ENCODE measurements around the gene FBLN1.
"Not testable (repeated sequence)": the region's sequence is repeated elsewhere in the genome, so short reads cannot be mapped to it uniquely, and the experiment has no call there.

FBLN1 gene

DNA sequence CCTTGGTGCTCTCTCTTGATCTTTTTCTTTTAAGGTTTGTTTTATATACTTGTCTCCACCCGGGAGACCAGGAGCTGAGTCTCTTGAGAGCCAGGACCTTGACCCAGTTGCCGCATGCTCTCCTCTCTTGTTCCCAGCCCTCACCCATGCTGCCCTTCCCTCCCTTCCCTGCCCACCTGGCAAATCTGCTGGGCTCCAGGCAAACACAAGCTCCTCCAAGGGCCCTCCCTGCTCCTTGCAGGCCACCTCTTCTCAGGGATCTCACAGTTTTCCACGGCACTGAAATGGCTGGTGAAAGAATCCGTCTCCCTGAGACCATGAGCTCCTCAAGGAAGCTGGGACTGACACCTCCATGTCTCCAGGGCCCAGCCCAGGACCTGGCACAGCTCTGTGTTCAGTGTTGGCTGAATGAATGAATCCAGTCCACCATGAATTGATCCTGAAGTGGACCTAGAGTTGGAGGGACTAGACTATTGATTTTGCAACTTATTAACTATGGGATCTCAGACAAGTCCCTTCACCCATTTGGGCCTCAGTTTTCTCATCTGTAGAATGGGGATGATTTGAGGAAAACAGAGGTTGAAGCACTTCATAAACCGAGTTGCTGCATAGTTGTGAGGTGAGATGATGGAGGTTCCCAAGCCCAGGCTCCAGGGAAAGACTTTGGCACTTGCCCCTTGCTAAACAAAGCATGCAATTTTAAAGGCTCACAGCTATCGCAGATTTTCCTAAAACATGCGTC lies 25.1 kb upstream of the FBLN1 start:
- no peak for DNase-seq (ENCODE audit: low read depth in 2 of 2)

DNA sequence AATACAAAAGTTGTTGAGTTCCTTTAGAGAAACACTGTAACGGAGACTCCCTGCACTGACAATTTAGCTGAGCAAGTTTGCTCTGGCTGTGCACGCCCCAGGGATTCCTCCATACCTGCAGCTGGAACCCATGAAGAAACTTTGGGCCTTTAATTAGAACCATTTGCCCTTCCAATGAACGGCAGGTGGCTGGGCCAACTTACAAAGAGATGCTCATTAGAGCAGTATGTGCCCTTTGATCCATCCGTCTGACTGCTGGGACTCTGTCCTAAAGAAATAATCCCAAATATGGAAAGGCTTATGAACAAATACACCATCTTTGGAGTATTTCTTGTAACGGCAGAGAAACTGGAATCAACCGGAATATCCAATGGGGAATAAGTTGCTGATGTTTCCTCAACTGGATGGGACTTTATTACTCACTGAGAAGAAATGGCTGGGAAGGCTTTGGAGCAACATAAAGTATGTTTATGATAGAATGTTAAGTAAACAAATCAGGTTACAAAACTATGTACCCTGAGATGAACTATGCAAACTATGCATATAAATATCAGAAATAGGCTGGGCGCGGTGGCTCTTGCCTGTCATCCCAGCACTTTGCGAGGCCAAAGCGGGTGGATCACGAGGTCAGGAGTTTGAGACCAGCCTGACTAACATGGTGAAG lies 24.4 kb upstream of the FBLN1 start:
- no peak for DNase-seq (ENCODE audit: low read depth in 2 of 2)

DNA sequence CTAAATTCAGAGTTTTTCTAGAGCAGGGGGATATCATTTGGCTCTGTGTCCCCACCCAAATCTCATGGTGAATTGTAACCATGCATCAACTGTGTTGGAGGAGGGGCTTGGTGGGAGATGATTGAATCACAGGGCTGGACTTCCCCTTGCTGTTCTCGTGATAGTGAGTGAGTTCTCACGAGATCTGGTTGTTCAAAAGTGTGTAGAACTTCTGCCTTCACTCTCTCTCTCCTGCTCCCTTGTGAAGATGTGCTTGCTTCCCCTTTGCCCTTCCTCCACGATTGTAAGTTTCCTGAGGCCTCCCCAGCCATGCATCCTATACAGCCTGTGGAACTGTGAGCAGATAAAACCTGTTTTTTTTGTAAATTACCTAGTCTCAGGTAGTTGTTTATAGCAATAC lies 22.0 kb upstream of the FBLN1 start:
- no peak for DNase-seq (ENCODE audit: low read depth in 2 of 2)

DNA sequence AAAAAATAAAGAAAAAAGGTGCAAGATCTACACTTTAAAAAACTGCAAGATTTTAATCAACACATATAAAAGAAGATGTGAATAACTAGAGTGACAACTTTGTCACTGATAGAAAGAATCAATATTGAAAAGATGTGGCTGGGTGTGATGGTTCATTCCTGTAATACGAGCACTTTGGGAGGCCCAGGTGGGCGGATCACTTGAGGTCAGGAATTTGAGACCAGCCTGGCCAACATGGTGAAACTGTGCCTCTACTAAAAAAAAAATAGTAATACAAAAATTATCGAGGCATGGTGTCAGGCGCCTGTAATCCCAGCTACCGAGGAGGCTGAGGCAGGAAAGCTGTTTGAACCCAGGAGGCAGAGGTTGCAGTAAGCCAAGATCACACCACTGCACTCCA lies 21.0 kb upstream of the FBLN1 start:
- DNase-seq (ENCODE audit: low read depth in 2 of 2), result no peak

DNA sequence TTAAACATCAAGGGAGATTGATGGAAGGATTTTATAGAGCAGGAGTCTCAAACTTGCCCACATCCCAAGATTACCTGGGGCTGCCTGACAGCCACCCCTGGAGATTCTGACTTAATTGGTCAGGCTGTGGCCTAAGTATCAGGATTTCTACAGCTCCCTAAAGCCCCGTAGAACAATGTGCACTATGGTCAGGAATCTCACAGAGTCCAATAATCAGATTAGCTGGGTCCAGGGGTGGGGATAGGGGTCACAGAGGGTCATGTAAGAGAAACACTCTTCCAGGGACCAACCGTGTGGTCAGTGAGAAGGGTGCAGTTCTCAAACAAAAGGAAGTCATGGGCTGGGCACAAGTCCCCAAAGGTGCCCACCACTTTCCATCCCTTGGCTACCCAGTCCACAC lies 20.5 kb upstream of the FBLN1 start:
- no peak for DNase-seq (ENCODE audit: low read depth in 2 of 2)

DNA sequence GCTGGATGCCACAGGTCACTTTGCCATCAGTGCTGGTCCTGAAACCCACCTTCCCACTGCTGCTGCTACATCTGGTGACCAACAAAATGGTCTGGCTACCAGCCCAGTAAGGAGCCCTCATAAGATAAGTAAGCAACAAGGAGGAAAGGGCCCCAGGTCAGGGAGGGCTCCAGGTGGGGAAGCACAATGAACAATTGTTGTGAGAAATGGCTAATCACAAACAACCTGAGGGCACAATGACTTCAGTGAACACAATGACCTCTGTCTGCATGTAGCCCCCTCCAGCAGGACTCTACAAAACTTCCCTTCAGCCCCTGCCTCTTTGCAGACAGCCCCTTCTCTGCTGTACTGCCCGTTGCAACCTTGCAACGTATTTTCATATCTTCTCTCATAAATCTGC lies 19.4 kb upstream of the FBLN1 start:
- DNase-seq (ENCODE audit: low read depth in 2 of 2), result no peak

DNA sequence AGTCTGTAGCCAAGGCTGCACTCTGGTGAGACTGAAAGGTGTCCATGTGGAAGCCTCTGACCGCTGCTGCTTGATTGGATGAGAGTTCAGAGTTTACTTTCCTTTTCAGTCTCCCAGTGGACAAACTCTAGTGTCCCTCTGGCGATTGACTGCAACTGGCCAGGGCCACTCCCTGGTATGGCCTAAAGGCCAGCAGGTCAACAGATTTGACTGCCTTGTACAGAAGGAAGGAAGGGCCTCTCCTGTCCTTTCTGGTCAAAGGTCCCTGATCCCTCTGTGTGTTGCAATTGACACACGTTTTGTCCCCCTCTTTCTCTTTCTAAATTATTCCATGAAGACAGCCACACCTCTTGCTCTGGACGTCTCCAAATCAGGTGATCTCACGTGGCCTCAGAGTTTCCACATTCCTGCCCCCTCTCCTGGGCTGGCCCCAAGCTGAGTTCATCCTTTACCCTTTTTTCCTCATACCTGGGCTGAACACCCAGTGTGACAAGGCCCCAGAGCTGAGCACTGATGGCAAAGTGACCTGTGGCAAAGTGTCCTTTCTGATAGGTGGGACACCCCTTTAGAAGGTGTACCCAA lies 18.7 kb upstream of the FBLN1 start:
- DNase-seq (ENCODE audit: low read depth in 2 of 2), result no peak

DNA sequence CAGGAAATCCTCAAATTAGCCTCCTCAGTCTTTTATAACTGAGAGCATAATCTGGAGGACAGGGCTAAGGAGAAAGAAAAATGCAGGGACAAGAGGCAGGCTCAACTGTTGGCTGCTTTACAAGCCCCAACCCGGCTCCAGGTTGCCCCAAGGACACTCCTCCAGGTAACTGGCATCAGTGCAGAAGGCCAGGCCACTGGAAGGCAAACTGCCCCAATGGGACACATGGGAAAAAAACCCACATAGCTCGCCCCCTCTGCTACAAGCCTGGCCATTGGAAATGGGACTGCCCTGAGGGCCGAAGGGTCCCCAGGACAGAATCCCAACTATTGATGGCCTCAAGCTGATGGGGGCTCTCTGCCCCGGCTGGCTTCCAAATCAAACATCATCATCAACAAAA lies 17.9 kb upstream of the FBLN1 start:
- DNase-seq (ENCODE audit: low read depth in 2 of 2), result no peak

DNA sequence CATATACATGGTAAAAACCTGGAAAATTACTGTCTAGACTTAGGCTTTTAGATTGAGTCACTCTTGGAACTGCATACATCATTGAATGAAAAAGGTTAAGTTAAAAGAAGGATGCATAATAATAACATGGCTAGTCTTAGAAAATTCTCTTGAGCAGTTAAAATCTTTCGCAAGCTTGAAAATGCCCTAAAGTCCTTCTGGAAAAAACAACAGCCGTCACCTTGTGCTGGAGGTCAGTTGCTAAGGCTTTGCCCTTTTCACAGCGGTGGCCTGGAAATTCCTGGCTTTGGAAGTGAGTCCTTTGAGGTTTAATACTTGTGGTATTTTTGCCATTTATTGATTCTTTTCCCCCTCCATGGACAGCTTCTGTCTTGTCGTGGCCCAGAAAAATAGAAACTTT lies 17.4 kb upstream of the FBLN1 start:
- DNase-seq (ENCODE audit: low read depth in 2 of 2), result no peak

DNA sequence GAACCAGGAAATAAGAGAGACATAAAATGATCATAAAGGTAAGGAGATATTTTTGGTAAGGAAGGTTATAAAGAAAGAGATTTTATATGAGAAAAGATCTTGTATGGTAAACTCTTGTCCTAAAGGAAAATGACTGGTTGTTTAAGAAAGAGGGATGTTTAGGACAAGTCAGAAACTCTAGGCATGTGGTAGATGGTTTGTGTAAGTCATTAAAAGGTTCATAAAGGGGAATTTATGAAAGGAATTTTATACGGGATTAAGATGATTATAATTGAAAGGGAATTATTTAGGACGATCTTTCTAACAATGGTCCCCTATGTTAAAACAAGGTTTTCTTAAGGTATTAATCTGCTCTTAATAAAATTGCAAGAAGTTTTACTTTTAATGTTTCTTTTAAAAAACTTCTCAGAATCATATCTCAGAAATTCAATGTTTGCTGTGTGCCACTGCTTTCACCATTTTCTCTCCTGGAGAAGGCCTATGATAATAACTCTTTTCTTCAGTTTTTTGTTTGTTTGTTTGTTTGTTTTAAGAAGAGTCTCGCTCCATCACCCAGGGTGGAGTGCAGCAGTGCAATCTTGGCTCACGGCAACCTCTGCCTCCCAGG lies 13.8 kb upstream of the FBLN1 start:
- DNase-seq (ENCODE audit: low read depth in 2 of 2), result no peak

DNA sequence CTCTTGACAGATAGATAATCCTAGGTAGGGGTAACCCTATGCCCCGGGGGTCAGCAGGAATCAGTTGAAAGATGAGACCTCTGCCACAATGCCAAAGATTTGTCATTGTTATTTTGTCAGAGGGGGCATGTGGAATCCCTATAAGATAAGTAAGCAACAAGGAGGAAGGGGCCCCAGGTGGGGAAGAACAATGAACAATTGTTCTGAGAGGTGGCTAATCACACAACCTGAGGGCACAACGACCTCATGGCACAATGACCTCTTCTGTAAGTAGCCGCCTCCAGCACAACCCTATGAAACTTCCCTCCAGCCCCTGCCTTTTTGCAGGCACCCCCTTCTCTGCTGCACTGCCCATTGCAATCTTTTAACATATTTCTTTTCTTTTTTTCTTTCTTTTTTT lies 11.8 kb upstream of the FBLN1 start:
- no peak for DNase-seq (ENCODE audit: low read depth in 2 of 2)

DNA sequence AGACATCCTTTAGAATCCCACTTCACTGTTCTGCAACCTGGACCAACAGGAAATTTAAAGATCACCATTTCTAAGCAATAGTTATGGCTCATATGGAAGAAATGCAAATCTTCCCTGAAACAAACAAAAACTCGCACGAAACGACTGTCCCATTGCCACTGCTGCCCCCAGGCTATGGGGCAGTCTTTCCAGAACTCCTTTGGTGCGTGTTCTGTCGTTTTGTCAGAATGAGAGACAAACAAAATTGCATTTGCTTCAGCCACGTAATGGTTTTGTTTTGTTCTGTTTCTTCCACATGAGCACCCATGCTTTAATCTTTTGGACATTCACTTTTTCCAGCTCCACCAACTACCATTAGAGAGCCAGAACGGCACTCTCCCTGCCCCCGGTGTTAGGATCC lies 10.8 kb upstream of the FBLN1 start:
- DNase-seq (ENCODE audit: low read depth in 2 of 2), result no peak

DNA sequence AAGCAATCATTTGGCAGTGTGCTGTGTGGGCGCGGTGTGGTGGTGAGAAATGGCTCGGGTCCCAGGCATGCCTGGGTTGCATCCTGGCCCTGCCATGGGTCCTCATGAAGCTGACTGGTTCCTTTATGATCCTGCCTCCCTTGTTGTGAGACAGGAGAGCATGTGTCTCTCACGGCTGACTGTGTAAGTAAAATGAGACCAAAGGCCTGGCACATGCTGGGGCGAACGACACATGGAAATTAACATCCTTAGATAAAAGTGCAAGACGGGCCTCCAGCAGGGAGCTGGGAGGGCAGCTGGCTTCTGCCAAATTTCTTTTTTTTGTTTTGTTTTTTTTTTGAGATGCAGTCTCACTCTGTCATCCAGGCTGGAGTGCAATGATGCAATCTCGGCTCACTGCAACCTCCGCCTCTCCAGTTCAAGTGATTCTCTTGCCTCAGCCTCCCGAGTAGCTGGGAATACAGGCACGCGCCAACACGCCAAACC lies 9.4 kb upstream of the FBLN1 start:
- DNase-seq (ENCODE audit: low read depth in 2 of 2), result no peak

DNA sequence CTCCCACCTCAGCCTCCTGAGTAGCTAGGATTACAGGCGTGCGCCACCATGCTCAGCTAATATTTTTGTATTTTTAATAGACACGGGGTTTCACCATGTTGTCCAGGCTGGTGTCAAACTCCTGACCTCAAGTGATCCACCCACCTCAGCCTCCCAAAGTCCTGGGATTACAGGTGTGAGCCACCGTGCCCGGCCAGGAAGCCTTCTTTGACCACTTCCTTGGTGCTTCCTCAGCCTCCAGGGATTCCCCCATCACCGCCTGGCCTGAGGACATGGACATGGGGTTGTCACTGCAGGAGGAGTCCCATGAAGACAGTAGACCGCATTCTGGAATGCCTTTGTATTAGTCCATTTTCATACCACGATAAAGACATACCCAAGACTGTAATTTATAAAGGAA lies 8.4 kb upstream of the FBLN1 start:
- DNase-seq (ENCODE audit: low read depth in 2 of 2), result not testable (repeated sequence)

DNA sequence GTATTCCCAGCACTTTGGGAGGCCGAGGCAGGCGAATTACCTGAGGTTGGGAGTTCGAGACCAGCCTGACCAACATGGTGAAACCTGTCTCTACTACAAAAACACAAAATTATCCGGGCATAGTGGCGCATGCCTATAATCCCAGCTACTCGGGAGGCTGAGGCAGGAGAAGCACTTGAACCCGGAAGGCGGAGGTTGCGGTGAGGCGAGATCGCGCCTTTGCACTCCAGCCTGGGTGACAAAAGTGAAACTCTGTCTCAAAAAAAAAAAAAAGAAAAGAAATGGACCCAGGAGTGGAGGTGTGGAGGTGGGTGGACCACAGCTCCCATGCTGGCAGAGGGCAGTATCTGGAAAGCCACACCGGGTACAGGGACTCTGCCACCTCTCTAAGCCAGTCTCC lies 7.1 kb upstream of the FBLN1 start:
- not testable (repeated sequence) for DNase-seq (ENCODE audit: low read depth in 2 of 2)

DNA sequence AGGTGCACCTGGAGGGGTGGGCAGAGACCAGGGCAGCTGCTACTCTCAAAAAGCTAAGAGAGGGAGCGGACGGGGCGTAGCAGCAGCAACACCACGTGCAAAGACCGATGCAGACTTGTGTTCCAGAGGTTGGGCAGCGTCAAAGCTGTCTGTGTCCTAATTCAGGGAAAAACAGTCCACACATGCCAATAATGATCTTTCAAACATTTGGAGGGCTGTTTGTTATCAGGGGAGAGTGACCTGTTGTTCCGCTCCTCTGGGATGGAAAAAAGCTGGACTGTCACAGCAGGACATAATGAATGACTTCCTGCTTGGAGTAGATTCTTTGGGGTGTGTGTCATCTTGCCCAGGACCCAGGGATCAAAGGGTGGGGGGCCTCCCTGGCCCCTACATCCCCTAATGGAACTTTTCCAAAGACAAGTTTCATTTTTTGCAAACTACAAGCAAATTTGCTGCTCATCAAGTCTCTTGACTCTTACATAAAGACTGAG lies 6.2 kb upstream of the FBLN1 start:
- no peak for DNase-seq (ENCODE audit: low read depth in 2 of 2)

DNA sequence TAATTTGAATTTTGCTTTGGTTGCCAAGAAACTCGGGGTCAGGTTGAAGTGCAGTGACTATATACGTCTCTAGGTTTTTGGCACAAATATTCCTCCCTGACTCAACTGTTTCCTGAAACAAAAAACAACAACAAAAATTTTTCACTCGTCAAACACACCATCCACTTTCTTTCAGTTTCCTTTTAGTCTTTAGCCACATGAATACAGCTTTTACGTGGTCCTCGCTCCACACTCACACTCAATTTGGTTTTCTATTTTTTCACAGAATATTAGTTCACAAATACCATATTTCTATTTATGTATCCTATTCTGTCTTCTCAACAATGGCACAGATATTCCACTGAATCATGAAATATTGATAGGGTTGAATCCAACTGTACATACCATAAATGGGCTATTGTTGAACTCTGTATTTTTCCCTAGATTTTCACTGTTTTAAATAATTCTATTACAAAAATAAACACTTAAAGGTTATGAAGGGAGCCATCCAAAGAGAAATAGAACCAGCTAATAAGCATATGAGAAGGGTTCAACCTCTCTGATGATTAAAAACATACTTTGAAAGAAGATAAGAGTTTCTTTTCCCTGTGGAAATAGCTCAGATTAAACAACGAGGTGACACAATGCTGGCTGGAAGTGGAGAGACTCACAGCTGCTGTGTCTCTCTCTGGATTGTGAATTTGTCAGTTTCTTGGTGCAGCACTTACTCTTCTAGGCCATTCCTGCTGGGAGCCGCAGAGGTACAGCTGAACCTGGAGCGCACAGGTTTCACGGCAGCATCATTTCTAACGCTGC lies 5.1 kb upstream of the FBLN1 start:
- DNase-seq (ENCODE audit: low read depth in 2 of 2), result no peak

DNA sequence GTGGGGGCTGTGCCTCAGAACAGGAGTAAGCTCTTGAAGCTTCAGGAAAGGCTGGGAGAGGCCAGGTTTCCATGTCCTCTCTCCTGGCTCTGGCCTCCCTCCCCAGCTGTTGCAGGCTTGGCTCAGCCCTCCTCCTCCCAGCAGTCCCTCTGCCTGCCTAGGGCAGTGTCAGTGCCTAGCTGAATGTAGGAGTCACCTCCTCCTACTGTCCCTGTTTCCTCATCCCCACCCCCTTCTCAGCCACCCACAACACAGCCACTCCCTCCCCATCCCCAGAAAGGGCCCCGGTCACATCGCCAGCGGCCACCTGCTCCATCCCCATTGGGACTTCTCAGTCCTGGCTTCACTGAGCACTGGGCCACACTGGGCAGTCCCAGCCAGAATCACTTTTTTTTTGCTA lies 2.9 kb upstream of the FBLN1 start:
- DNase-seq (ENCODE audit: low read depth in 2 of 2), result no peak

DNA sequence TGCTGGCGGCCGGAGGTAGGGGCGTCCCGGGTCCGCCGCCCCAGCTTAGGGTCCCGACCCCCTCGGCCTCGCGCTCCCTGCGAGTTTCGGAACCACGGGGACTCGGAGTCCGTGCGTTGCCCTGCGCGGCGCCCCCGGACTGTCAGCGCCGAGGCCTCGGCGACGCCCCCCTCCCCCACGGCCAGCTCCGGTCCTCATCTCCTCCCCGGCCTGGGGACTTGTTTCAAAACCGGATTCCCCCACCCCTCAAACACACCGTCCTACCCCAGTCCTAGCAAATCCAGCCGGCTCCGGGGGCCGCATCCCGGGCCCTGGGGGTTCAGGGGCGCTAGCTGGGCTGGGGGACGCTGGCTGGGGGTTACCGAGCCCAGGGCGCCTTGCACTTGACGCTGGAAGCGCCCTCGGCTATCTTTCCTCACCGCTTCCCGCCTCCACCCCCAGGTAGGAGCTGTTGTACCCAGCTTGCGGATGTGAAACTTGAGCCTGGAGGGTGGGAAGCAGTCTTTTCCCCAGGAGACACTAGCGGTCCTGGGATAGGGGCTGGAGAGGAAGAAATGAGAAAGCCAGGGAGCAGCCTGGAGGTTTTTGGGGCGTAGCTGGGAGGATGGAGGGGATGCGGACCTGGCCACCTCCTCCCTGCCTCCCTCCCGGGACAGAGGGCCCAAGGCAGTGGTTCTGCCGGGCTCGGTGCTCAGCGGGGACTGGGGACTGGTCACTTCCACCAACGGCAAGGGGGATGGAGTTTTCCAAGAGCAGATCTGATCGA lies 550 bp downstream of the FBLN1 start:
- no peak for DNase-seq (ENCODE audit: low read depth in 2 of 2)

DNA sequence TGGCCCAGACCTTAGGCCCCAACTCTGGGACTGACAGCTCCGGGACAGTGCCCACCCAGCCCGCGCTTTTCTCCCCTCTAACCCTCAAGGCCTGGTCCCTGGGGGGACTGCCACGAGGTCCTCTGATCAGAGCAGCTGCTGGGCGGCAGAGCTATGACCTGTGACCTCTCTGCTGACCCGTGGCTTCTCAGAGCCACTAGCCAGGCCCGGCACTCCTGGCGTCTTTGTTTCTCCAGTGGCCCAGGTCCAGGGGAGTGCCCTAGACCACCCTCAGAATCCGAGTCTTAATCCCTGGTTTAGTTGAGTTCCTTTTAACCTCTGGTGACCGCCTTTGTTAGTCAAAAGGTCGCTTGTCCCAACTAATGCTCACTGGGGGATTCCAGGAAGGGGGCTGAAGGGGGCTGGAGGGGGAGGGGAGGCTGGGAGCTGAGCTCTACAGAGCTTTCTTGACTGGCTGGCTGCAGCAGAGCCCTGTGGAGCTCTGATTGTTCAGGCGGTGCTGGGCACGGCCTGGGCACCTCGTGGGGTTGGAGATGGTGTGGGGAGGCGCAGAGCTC lies 1.2 kb downstream of the FBLN1 start:
- no peak for DNase-seq (ENCODE audit: low read depth in 2 of 2)

All from stimulated activated CD8-positive, alpha-beta memory T cell treated with anti-CD3 and anti-CD28 coated beads, Interleukin-15, amount 100 ng/mL, for 4 hours (primary cell).